ENCODE data around the gene CACNA1C.

- TF ChIP-seq POLR2A (IDR thresholded peaks at IDR 0.05) (no peak), CTCF (IDR thresholded peaks at IDR 0.05) (no peak), POLR2AphosphoS5 (IDR thresholded peaks at IDR 0.05) (no peak), EP300 (IDR thresholded peaks at IDR 0.05) (no peak)
These were observed 209.7 kb downstream of the CACNA1C start for GRCh38 chr12:2262449-2262848.
